Natural killer cell (primary cell): ENCODE data around the gene ZNF407. TPM values are rescaled to one million over a fixed set of nuclear protein-coding genes. Genes with fewer than 3 reads are reported as not detected.

ENCODE experiments used
- ATAC-seq, 3 donors: fragments of 150-1000 bp in 2 of 3; fragments of 200-7000 bp in 1 of 3; cut with Tn5 transposase; 1 replicate in 1 of 3; 2 replicates in 2 of 3; pipeline ENCODE4 v1.10.0; 2021; ENCODE audit warnings: mild to moderate bottlenecking in 2 of 3, moderate library complexity in 2 of 3
- DNase-seq, 2 donors: peaks; one replicate each; pipeline versions ENCODE4 v3.0.0 to v3.0.0-alpha.2; 2013 to 2021; ENCODE audit warnings: mixed read lengths in 1 of 2
- H3K27ac ChIP-seq: one replicate; pipeline ENCODE4 v1.5.1; 2013; ENCODE audit warnings: mild to moderate bottlenecking, low read length
- H3K27me3 ChIP-seq: one replicate; pipeline ENCODE4 v1.6.1; 2013; ENCODE audit warnings: low read length; ENCODE audit not compliant: control insufficient read depth, insufficient read depth
- H3K36me3 ChIP-seq: one replicate; pipeline ENCODE4 v1.6.1; 2013; ENCODE audit warnings: low read length; ENCODE audit not compliant: control insufficient read depth, insufficient read depth
- H3K4me1 ChIP-seq: one replicate; pipeline ENCODE4 v1.6.1; 2013; ENCODE audit warnings: low read length; ENCODE audit not compliant: control insufficient read depth, insufficient read depth
- H3K4me3 ChIP-seq: one replicate; pipeline ENCODE4 v1.5.1; 2013; ENCODE audit warnings: low read length
- H3K9me3 ChIP-seq: one replicate; pipeline ENCODE4 v1.6.1; 2013; ENCODE audit warnings: low read length; ENCODE audit not compliant: control insufficient read depth, insufficient read depth
- H3K27ac Mint-ChIP-seq, 2 donors: one replicate each; pipeline ENCODE4 v1.8.0; 2022; ENCODE audit warnings: mild to moderate bottlenecking in 2 of 2, mixed read lengths in 2 of 2, moderate library complexity in 1 of 2
- H3K27me3 Mint-ChIP-seq, 2 donors: one replicate each; pipeline ENCODE4 v1.8.0; 2022; ENCODE audit warnings: low read depth in 2 of 2, mixed read lengths in 2 of 2
- H3K36me3 Mint-ChIP-seq: one replicate; pipeline ENCODE4 v1.8.0; 2022; ENCODE audit warnings: mixed read lengths
- H3K4me1 Mint-ChIP-seq, 2 donors: one replicate each; pipeline ENCODE4 v1.8.0; 2022; ENCODE audit warnings: mixed read lengths in 2 of 2
- H3K4me3 Mint-ChIP-seq: one replicate; pipeline ENCODE4 v1.8.0; 2022; ENCODE audit warnings: mild to moderate bottlenecking, moderate library complexity, mixed read lengths
- H3K9me3 Mint-ChIP-seq, 2 donors: one replicate each; pipeline ENCODE4 v1.8.0; 2022; ENCODE audit warnings: mixed read lengths in 2 of 2
- CTCF ChIP-seq: fragments of 200-600 bp; IDR thresholded peaks from one replicate; pipeline ENCODE4 v1.8.0; 2022; ENCODE audit warnings: antibody characterized with exemption
- WGBS: methylation state at CpG from one replicate; pipeline ENCODE4 v1.1.7; 2013; ENCODE audit warnings: missing lambda C conversion rate; ENCODE audit not compliant: insufficient coverage; 5-methylcytosine and 5-hydroxymethylcytosine counted together
- intact Hi-C: fragments of 100-400 bp; cut with micrococcal nuclease; formaldehyde crosslinking; loops from one replicate; pipeline ENCODE4 v1.14.2; 2022
- total RNA-seq, 4 donors: library from RNA; stranded (reverse); fragments of 120-200 nt in 1 of 4; gene quantifications; one replicate each; pipeline versions ENCODE4 v1.2.3 to v1.2.4, GENCODE V29; 2013 to 2022

ZNF407 gene
- total RNA-seq, 3 donors from 2014 or later (not counting 1 experiment from before 2014, with no cell fraction given): 28.4 to 36.7 (median 36.3) TPM

- H3K4me3 Mint-ChIP-seq: no peak overlapping the region
- intact Hi-C loops: no loop called here
- H3K27ac ChIP-seq: no peak overlapping the region
- H3K36me3 ChIP-seq: no peaks in the 10 kb centered on the region
- DNase-seq: peak in 1 of 2 donors; percentile 3
- no peak for ATAC-seq
- H3K4me1 Mint-ChIP-seq: no peaks in the 10 kb centered on the region
- no peak overlapping the region for H3K27ac Mint-ChIP-seq
- no peak overlapping the region for H3K4me3 ChIP-seq
- TF ChIP-seq CTCF: no peak
- no peaks in the 10 kb centered on the region for H3K9me3 Mint-ChIP-seq
- H3K27me3 Mint-ChIP-seq: no peaks in the 10 kb centered on the region
- H3K4me1 ChIP-seq: no peaks in the 10 kb centered on the region
- H3K9me3 ChIP-seq: no peaks in the 10 kb centered on the region
- no peaks in the 10 kb centered on the region for H3K36me3 Mint-ChIP-seq
- WGBS: 83% methylated on average over 11 of the region's 11 CpGs
- H3K27me3 ChIP-seq: no peaks in the 10 kb centered on the region
These were observed 251.6 kb downstream of the ZNF407 start for GRCh38 chr18:74849301-74849700.

DNA sequence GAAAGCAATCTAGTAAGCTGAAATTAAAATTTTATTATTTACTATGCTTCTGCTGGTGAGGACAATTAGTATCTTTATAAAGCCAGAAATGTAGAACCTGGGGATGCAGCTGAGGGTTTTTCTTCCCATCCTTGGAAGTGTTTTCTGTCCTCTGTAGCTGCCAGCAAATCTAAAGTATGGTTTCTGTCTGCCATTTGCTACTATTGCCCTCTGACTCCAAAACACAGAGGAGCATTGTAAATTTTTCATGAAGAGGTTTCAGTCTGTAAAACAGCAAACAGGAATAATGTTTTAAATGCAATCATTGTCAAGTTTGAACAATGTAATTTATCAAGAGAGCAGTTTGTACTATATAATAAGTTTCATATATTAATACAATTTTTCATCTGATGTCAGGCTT is 258.8 kb downstream of the ZNF407 start:
- no peaks in the 10 kb centered on the region for H3K9me3 Mint-ChIP-seq
- no peak overlapping the region for H3K4me3 ChIP-seq
- H3K36me3 ChIP-seq: no peaks in the 10 kb centered on the region
- no peaks in the 10 kb centered on the region for H3K27me3 Mint-ChIP-seq
- no peaks in the 10 kb centered on the region for H3K36me3 Mint-ChIP-seq
- no peaks in the 10 kb centered on the region for H3K27me3 ChIP-seq
- H3K9me3 ChIP-seq: no peaks in the 10 kb centered on the region
- intact Hi-C loops: no loop called here
- H3K4me3 Mint-ChIP-seq: no peak overlapping the region
- H3K4me1 Mint-ChIP-seq: no peaks in the 10 kb centered on the region
- H3K27ac Mint-ChIP-seq: no peak overlapping the region
- H3K4me1 ChIP-seq: no peaks in the 10 kb centered on the region
- TF ChIP-seq CTCF: no peak
- H3K27ac ChIP-seq: no peak overlapping the region
- no peak for DNase-seq
- no peak for ATAC-seq

GRCh38 chr18:74856928-74857327 is 259.3 kb downstream of the ZNF407 start:
- DNase-seq (no peak), ATAC-seq (no peak)
- Mint-ChIP-seq H3K27ac (no peak overlapping the region), H3K36me3 (no peaks in the 10 kb centered on the region), H3K27me3 (no peaks in the 10 kb centered on the region), H3K4me3 (no peak overlapping the region), H3K9me3 (no peaks in the 10 kb centered on the region), H3K4me1 (no peaks in the 10 kb centered on the region)
- Histone ChIP-seq H3K27ac (no peak overlapping the region), H3K36me3 (no peaks in the 10 kb centered on the region), H3K4me1 (no peaks in the 10 kb centered on the region), H3K27me3 (no peaks in the 10 kb centered on the region), H3K4me3 (no peak overlapping the region), H3K9me3 (no peaks in the 10 kb centered on the region)
- 97% methylated on average over 6 of the region's 8 CpGs for WGBS
- no peak for TF ChIP-seq CTCF
- intact Hi-C loops: no loop called here

- no peaks in the 10 kb centered on the region for H3K4me1 ChIP-seq
- DNase-seq (no peak), ATAC-seq (no peak)
- Mint-ChIP-seq H3K36me3 (no peaks in the 10 kb centered on the region), H3K4me3 (no peak overlapping the region), H3K9me3 (no peaks in the 10 kb centered on the region), H3K4me1 (no peaks in the 10 kb centered on the region), H3K27me3 (no peaks in the 10 kb centered on the region), H3K27ac (no peak overlapping the region)
- intact Hi-C loops: no loop called here
- no peak overlapping the region for H3K27ac ChIP-seq
- no peaks in the 10 kb centered on the region for H3K27me3 ChIP-seq
- no CpG with 5 or more reads among the region's 1 CpG for WGBS
- H3K36me3 ChIP-seq: no peaks in the 10 kb centered on the region
- no peak for TF ChIP-seq CTCF
- no peaks in the 10 kb centered on the region for H3K9me3 ChIP-seq
- H3K4me3 ChIP-seq: no peak overlapping the region
These were observed 260.2 kb downstream of the ZNF407 start for GRCh38 chr18:74857901-74858300.
